ENCODE results near the gene ZNF672. TPM values are rescaled to one million over a fixed set of nuclear protein-coding genes. Genes with fewer than 3 reads are reported as not detected.

Gene ZNF672
- total and polyA plus RNA-seq, 2 experiments from 2014 or later: 19.0 to 30.7 TPM

DNA sequence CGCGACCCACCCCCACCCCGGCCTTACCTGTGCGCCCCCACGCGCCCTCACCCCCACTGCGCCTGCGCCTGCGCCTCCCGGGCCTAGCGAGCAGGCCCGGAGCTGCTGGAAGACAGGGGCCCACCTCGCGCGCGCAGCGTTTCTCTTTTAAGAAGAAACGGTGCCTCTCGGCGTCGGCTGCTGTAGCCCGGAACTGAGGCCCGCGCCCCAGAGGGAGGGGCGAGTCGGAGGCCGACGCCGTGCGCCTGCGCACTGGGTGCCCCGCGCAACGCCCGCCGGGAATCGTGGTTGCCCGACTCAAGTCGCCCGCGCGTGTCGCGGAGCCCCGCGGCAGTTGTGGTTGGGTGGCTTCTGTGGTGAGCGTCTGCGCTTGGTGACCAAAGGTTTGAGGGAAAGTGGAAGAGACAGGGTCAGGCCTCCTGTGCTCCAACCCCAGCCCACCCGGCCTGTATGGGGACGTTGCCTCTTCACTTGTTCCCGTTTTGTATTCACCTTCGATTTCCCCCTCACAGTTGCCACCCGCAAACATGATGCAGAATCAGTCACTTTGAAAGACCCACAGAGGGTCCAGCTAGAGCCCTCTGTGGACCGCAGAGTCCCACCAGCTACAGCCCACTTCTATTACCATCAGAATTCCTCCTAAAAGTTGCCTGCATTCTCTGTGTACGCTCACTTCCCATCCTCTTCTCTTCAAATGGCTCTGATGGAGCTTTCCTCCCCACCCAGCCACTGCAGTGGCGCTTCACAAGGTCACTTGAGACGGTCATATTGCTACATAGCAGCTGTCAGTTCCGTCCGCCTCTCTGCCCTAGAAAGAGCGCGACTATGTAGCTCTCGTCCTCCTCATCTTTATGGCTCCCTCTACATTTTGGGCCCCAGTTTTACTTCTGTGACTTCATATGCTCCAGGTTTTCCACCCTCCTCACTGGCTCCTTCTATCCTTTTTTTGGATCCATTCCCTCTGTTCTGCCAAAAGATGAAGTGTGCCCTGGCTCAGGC lies 21.2 kb downstream of the ZNF672 start, which contains the start of gene ZNF692:
Gene ZNF692, minus strand, starts transcription at position 195 of the 999 bp plus-strand sequence. CDS start 776 bp downstream, outside the sequence.
- WGBS (ENCODE audit: low lambda C conversion rate, missing lambda C conversion rate): 11% methylated on average over 46 of the region's 62 CpGs

DNA sequence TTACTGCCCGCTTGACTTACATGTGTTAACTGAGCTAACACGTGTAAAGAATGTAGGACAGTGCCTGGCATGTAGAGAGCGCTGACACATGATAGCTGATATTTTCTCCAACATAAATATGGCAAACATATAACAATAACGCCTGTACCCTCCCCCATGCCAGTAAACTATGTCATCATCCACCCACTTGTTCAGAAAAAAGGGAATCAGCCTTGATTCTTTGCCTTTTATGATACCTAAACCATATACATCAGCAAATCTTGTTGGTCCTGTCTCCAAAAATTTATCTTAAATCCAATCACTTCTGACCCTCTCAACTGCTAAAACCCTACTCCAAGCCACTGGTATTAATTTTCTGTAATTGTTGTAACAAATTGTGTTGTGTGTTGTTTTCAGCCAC lies 22.0 kb downstream of the ZNF672 start:
- Histone ChIP-seq H3K79me2 (peaks cover 18% of the 10 kb centered on the region), H3K4me1 (ENCODE audit: insufficient read depth) (peaks cover 21% of the 10 kb centered on the region), H2AFZ (peak overlapping the region; percentile 58), H3K4me3 (no peak overlapping the region), H3K36me3 (replicated peaks; ENCODE audit: insufficient read depth, low read depth) (no peaks in the 10 kb centered on the region), H3K27ac (no peak overlapping the region), H3K27me3 (no peaks in the 10 kb centered on the region), H3K9me3 (ENCODE audit: low read depth) (no peaks in the 10 kb centered on the region), H3K9me2 (replicated peaks; ENCODE audit: insufficient read depth) (no peaks in the 10 kb centered on the region), H3K4me2 (no peak overlapping the region), H4K20me1 (ENCODE audit: insufficient read depth, poor library complexity, severe bottlenecking) (no peaks in the 10 kb centered on the region)
- no peak for DNase-seq (ENCODE audit: low spot score)
- WGBS (ENCODE audit: low lambda C conversion rate, missing lambda C conversion rate): 93% methylated on average over 4 of the region's 4 CpGs
- TF ChIP-seq, protein P1, sequence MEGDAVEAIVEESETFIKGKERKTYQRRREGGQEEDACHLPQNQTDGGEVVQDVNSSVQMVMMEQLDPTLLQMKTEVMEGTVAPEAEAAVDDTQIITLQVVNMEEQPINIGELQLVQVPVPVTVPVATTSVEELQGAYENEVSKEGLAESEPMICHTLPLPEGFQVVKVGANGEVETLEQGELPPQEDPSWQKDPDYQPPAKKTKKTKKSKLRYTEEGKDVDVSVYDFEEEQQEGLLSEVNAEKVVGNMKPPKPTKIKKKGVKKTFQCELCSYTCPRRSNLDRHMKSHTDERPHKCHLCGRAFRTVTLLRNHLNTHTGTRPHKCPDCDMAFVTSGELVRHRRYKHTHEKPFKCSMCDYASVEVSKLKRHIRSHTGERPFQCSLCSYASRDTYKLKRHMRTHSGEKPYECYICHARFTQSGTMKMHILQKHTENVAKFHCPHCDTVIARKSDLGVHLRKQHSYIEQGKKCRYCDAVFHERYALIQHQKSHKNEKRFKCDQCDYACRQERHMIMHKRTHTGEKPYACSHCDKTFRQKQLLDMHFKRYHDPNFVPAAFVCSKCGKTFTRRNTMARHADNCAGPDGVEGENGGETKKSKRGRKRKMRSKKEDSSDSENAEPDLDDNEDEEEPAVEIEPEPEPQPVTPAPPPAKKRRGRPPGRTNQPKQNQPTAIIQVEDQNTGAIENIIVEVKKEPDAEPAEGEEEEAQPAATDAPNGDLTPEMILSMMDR (IDR thresholded peaks at IDR 0.05; ENCODE audit: poor library complexity): no peak
- no peak for TF ChIP-seq EZH2 (IDR thresholded peaks at IDR 0.05; ENCODE audit: borderline replicate concordance)
- no peak for TF ChIP-seq EZH2phosphoT487 (IDR thresholded peaks at IDR 0.05; ENCODE audit: low read depth, severe bottlenecking, unreplicated experiment)

More for the DNA sequence above, 21.2 kb downstream of the ZNF672 start, which contains the start of gene ZNF692:
- no peaks in the 10 kb centered on the region for H3K9me2 ChIP-seq (replicated peaks; ENCODE audit: insufficient read depth)
- H3K4me1 ChIP-seq (ENCODE audit: insufficient read depth): peaks cover 21% of the 10 kb centered on the region
- H3K79me2 ChIP-seq: peaks cover 18% of the 10 kb centered on the region
- H3K4me2 ChIP-seq: peak within 1 kb of the TSS; percentile 100
- H3K27ac ChIP-seq: peak within 1 kb of the TSS; percentile 86
- DNase-seq (ENCODE audit: low spot score): peak; percentile 99
- TF ChIP-seq EZH2phosphoT487 (IDR thresholded peaks at IDR 0.05; ENCODE audit: low read depth, severe bottlenecking, unreplicated experiment) (no peak), EZH2 (IDR thresholded peaks at IDR 0.05; ENCODE audit: borderline replicate concordance) (no peak)
- TF ChIP-seq, protein P1 (IDR thresholded peaks at IDR 0.05; ENCODE audit: poor library complexity): no peak
- no peaks in the 10 kb centered on the region for H3K36me3 ChIP-seq (replicated peaks; ENCODE audit: insufficient read depth, low read depth)
- no peaks in the 10 kb centered on the region for H3K9me3 ChIP-seq (ENCODE audit: low read depth)
- H4K20me1 ChIP-seq (ENCODE audit: insufficient read depth, poor library complexity, severe bottlenecking): no peaks in the 10 kb centered on the region
- no peaks in the 10 kb centered on the region for H3K27me3 ChIP-seq
- peak within 1 kb of the TSS; percentile 88 for H2AFZ ChIP-seq
- peak within 1 kb of the TSS; percentile 60 for H3K4me3 ChIP-seq

DNA sequence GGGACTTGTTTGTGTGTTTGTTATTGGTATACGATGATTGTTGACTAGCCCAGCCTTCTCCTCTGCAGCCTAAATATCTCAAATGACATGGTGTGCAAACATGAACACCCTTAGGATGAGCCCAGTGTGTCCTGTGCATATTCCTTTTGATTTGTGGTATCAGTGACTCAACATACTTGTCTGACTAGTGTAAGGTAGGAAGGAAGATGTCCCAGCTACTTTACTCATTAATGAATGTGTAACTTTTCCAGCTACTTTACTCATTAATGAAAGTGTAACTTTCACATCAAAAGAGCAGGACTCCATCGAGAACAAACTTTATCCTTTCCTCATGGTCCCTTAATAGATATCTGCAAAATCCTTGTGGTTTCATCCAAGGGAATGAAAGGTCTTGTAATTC lies 23.6 kb downstream of the ZNF672 start:
- TF ChIP-seq, protein P1 (IDR thresholded peaks at IDR 0.05; ENCODE audit: poor library complexity): no peak
- TF ChIP-seq EZH2 (IDR thresholded peaks at IDR 0.05; ENCODE audit: borderline replicate concordance) (no peak), EZH2phosphoT487 (IDR thresholded peaks at IDR 0.05; ENCODE audit: low read depth, severe bottlenecking, unreplicated experiment) (no peak)
- H3K4me2 ChIP-seq: no peak overlapping the region
- H3K27ac ChIP-seq: no peak overlapping the region
- WGBS (ENCODE audit: low lambda C conversion rate, missing lambda C conversion rate): 94% methylated on average over 2 of the region's 2 CpGs
- no peak for DNase-seq (ENCODE audit: low spot score)
- no peaks in the 10 kb centered on the region for H3K9me2 ChIP-seq (replicated peaks; ENCODE audit: insufficient read depth)
- H3K27me3 ChIP-seq: no peaks in the 10 kb centered on the region
- no peaks in the 10 kb centered on the region for H4K20me1 ChIP-seq (ENCODE audit: insufficient read depth, poor library complexity, severe bottlenecking)
- peaks cover 15% of the 10 kb centered on the region for H3K79me2 ChIP-seq
- H2AFZ ChIP-seq: no peak overlapping the region
- H3K4me3 ChIP-seq: no peak overlapping the region
- H3K9me3 ChIP-seq (ENCODE audit: low read depth): no peaks in the 10 kb centered on the region
- H3K36me3 ChIP-seq (replicated peaks; ENCODE audit: insufficient read depth, low read depth): no peaks in the 10 kb centered on the region
- peaks cover 21% of the 10 kb centered on the region for H3K4me1 ChIP-seq (ENCODE audit: insufficient read depth)
